ENCODE measurements around the gene ZNF564.

- TF ChIP-seq EGR1 (IDR thresholded peaks at IDR 0.05; ENCODE audit: borderline replicate concordance in 1 of 2, low read depth in 2 of 2, low read length in 2 of 2) (no peak), FOXK2 (IDR thresholded peaks at IDR 0.05) (no peak), EZH2 (IDR thresholded peaks at IDR 0.05; ENCODE audit: borderline replicate concordance, control insufficient read depth, low read depth, low read length) (no peak), ZSCAN29 (IDR thresholded peaks at IDR 0.05) (no peak), ATF7 (IDR thresholded peaks at IDR 0.05; ENCODE audit: low read depth) (no peak), E2F8 (IDR thresholded peaks at IDR 0.05; ENCODE audit: low read depth, partially characterized antibody) (no peak), POLR2A (IDR thresholded peaks at IDR 0.05; ENCODE audit: low read depth, low read length) (no peak), POLR2AphosphoS2 (IDR thresholded peaks at IDR 0.05; ENCODE audit: low read depth, low read length) (no peak), SMARCA5 (IDR thresholded peaks at IDR 0.05) (no peak), REST (IDR thresholded peaks at IDR 0.05; ENCODE audit: low read depth, low read length) (no peak), CBFB (IDR thresholded peaks at IDR 0.05; ENCODE audit: low read depth) (no peak), SIN3A (IDR thresholded peaks at IDR 0.05; ENCODE audit: low read depth, low read length) (no peak)
Observed at GRCh38 chr19:12478234-12478941, 72.9 kb downstream of the ZNF564 start.

Measured in GM12878 (cell line).